OCI-LY7 (cell line): ENCODE data around the gene ADAMTSL3. TPM values are rescaled to one million over a fixed set of nuclear protein-coding genes. Genes with fewer than 3 reads are reported as not detected.
A peak's percentile ranks its signal among the peaks of the same experiment; 100 is the strongest.

Experiments
- BruUV-seq: library from RNA; stranded (reverse); fragments of 400-500 nt; replicated peaks from 2 replicates; lab custom pipeline; 2021; lab: Mats Ljungman, UMichigan
- CTCF ChIA-PET: fragments of 300-600 bp; sonication (Branson Sonifier 250); formaldehyde crosslinking; loops from one replicate; lab custom pipeline; 2022; ENCODE audit warnings: antibody characterized with exemption; ENCODE audit not compliant: unreplicated experiment; lab: Charles Lee
- POLR2A ChIA-PET: fragments of 300-600 bp; sonication (Branson Sonifier 250); formaldehyde crosslinking; loops from one replicate; lab custom pipeline; 2022; ENCODE audit warnings: antibody characterized with exemption; lab: Charles Lee
- DNase-seq: peaks from one replicate; pipeline ENCODE4 v3.0.0-alpha.2; 2015; ENCODE audit warnings: low spot score
- H2AFZ ChIP-seq: fragments of 200-600 bp; sonication (generic), shearing (Covaris generic); 2 replicates; pipeline ENCODE4 v1.6.1; 2014; ENCODE audit warnings: mild to moderate bottlenecking, antibody characterized with exemption, low read length, moderate library complexity
- H3K27ac ChIP-seq: fragments of 200-600 bp; sonication (generic); 2 replicates; pipeline ENCODE4 v1.5.1; 2014; ENCODE audit warnings: mixed run types, low read depth, mild to moderate bottlenecking, moderate library complexity, low read length, inconsistent platforms; ENCODE audit not compliant: poor library complexity, severe bottlenecking
- H3K36me3 ChIP-seq: fragments of 200-600 bp; sonication (generic); 2 replicates; pipeline ENCODE4 v1.6.1; 2014; ENCODE audit warnings: mild to moderate bottlenecking, antibody characterized with exemption, low read length, moderate library complexity, mixed read lengths; ENCODE audit not compliant: insufficient read depth
- H3K4me1 ChIP-seq: fragments of 200-600 bp; sonication (generic); 2 replicates; pipeline ENCODE4 v1.5.1; 2014; ENCODE audit warnings: mild to moderate bottlenecking, low read length; ENCODE audit not compliant: insufficient read depth, poor library complexity, severe bottlenecking
- H3K4me2 ChIP-seq: fragments of 200-600 bp; sonication (generic); 2 replicates; pipeline ENCODE4 v1.6.1; 2014; ENCODE audit warnings: mild to moderate bottlenecking, low read length
- H3K4me3 ChIP-seq: fragments of 200-600 bp; sonication (generic); 2 replicates; pipeline ENCODE4 v1.5.1; 2014; ENCODE audit warnings: mild to moderate bottlenecking, low read depth, low read length; ENCODE audit not compliant: poor library complexity, severe bottlenecking
- H3K79me2 ChIP-seq: fragments of 200-600 bp; sonication (generic); 2 replicates; pipeline ENCODE4 v1.6.1; 2016; ENCODE audit warnings: low read depth, mild to moderate bottlenecking, low read length, moderate library complexity, mixed read lengths; ENCODE audit not compliant: insufficient read depth
- H3K9me2 ChIP-seq: fragments of 200-600 bp; sonication (generic); 2 replicates; pipeline ENCODE4 v1.6.1; 2016; ENCODE audit warnings: mild to moderate bottlenecking, low read length, mixed read lengths; ENCODE audit not compliant: insufficient read depth
- H3K9me3 ChIP-seq: fragments of 200-600 bp; sonication (generic); 2 replicates; pipeline ENCODE4 v1.6.1; 2014; ENCODE audit warnings: mild to moderate bottlenecking, mixed run types, low read length, mixed read lengths
- H4K20me1 ChIP-seq: fragments of 200-600 bp; sonication (generic); 2 replicates; pipeline ENCODE4 v1.6.1; 2014; ENCODE audit warnings: mild to moderate bottlenecking, antibody characterized with exemption, low read length, moderate library complexity, mixed read lengths; ENCODE audit not compliant: insufficient read depth
- EZH2phosphoT487 ChIP-seq: fragments of 200-600 bp; sonication (generic); IDR thresholded peaks from 2 replicates; pipeline ENCODE4 v1.6.1; 2018; ENCODE audit warnings: low read depth, borderline replicate concordance, mild to moderate bottlenecking, mixed run types, antibody characterized with exemption, low read length, moderate library complexity, mixed read lengths
- intact Hi-C: fragments of 100-400 bp; cut with micrococcal nuclease; formaldehyde crosslinking; loops from one replicate; pipeline ENCODE4 v1.10.0; 2022; ENCODE audit not compliant: unreplicated experiment
- total RNA-seq, 2 experiments: library from RNA; depleted of rRNA in 1 of 2; stranded (reverse); fragments of >200 nt in 1 of 2; shearing (Covaris generic) in 1 of 2; gene quantifications; 2 replicates each; pipeline ENCODE4 v1.2.3, GENCODE V29; 2014 to 2022
- TF ChIP-seq, protein P1 (sequence below): fragments of 200-600 bp; sonication (generic); conservative IDR thresholded peaks from 2 replicates; pipeline ENCODE4 v1.5.1; 2014; ENCODE audit warnings: mild to moderate bottlenecking, antibody characterized with exemption, low read length, moderate library complexity, mixed read lengths

ADAMTSL3 gene
- total RNA-seq, 2 experiments from 2014 or later, result not detected

DNA sequence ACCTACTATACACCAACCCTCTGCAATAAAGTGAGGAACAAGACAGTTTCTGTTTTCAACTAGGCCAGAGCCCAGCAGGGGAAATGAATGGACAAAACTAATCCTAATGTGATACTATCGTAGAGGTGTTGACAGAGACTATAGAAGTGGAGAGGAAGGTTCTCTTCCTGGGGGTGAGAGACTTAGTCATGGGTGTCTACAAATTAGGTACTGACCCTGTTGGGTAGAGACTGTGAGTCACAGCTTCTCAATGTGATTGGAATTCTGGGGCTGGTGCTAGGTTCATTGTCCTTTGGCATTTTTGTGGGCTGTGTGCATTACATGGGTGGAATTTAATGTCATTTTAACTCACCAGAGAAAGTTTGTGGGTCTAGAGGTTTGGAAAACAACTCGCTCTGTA, 79.3 kb downstream of the ADAMTSL3 start:
- POLR2A ChIA-PET, result interaction anchor here (0.6 kb wide), 1 partner anchor 156 kb away, joined by 3 read pairs; no protein-coding TSS in a partner anchor
- Histone ChIP-seq H3K27ac (no peak overlapping the region), H3K4me3 (no peak overlapping the region), H3K79me2 (no peaks in the 10 kb centered on the region), H3K4me2 (no peak overlapping the region), H3K9me2 (no peaks in the 10 kb centered on the region), H3K9me3 (no peaks in the 10 kb centered on the region), H4K20me1 (no peaks in the 10 kb centered on the region), H2AFZ (no peak overlapping the region), H3K36me3 (no peaks in the 10 kb centered on the region), H3K4me1 (no peaks in the 10 kb centered on the region)
- intact Hi-C loops, result loop anchor here (10.0 kb wide), 1 partner anchor 292 kb away; no protein-coding TSS in a partner anchor
- BruUV-seq, result no TSS peak
- DNase-seq, result no peak
- no peak for TF ChIP-seq EZH2phosphoT487
- TF ChIP-seq, protein P1, sequence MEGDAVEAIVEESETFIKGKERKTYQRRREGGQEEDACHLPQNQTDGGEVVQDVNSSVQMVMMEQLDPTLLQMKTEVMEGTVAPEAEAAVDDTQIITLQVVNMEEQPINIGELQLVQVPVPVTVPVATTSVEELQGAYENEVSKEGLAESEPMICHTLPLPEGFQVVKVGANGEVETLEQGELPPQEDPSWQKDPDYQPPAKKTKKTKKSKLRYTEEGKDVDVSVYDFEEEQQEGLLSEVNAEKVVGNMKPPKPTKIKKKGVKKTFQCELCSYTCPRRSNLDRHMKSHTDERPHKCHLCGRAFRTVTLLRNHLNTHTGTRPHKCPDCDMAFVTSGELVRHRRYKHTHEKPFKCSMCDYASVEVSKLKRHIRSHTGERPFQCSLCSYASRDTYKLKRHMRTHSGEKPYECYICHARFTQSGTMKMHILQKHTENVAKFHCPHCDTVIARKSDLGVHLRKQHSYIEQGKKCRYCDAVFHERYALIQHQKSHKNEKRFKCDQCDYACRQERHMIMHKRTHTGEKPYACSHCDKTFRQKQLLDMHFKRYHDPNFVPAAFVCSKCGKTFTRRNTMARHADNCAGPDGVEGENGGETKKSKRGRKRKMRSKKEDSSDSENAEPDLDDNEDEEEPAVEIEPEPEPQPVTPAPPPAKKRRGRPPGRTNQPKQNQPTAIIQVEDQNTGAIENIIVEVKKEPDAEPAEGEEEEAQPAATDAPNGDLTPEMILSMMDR, result no peak
- CTCF ChIA-PET, result no interaction called here

DNA sequence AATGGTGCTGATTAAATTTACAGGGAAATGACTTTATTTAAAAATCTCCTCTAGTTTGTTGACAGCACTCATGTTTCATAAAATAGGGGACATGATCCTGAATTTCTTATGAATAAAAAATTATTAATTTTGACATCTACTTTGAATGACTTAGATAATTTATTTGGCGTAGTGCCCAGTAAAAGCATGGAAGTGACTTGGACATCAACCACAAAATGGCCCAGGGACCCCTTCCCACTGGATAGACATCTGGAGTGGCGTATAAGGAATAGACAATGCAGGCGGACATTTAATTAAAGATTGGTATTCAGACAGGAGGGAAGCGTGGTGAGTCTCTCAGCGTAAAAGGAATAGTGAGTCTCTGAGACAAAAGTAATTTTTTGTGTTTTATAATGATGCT, 79.8 kb downstream of the ADAMTSL3 start:
- intact Hi-C loops, result loop anchor here (10.0 kb wide), 1 partner anchor 291 kb away; no protein-coding TSS in a partner anchor
- H3K4me2 ChIP-seq, result no peak overlapping the region
- TF ChIP-seq, protein P1, result no peak
- TF ChIP-seq EZH2phosphoT487, result no peak
- H3K9me3 ChIP-seq, result no peaks in the 10 kb centered on the region
- ChIA-PET CTCF (no interaction called here), POLR2A (interaction anchor here (0.6 kb wide), 1 partner anchor 155 kb away, joined by 3 read pairs; no protein-coding TSS in a partner anchor)
- DNase-seq, result no peak
- no peaks in the 10 kb centered on the region for H3K4me1 ChIP-seq
- no peaks in the 10 kb centered on the region for H4K20me1 ChIP-seq
- H3K27ac ChIP-seq, result no peak overlapping the region
- no TSS peak for BruUV-seq
- no peak overlapping the region for H3K4me3 ChIP-seq
- H3K79me2 ChIP-seq, result no peaks in the 10 kb centered on the region
- no peak overlapping the region for H2AFZ ChIP-seq
- no peaks in the 10 kb centered on the region for H3K36me3 ChIP-seq
- H3K9me2 ChIP-seq, result no peaks in the 10 kb centered on the region

DNA sequence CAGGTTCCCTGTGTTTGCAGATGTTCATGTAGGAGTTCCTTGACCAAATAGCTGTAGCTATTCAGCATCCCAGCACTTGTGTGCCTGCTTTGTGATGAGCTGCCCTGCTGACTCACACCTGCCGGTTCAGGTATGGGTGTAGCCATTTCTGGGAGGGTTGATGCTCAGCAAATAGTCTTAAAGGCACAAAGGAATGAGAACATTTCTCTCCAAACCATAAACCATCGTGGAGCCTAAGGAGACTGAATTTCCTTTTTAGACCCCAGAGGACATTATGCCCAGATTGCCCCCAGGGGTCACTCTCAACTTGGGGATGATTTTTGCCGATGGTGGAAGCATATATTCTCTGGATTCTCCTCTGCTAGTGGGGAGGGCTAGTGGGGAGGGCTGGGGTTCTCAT, 80.6 kb downstream of the ADAMTSL3 start:
- Histone ChIP-seq H3K9me3 (no peaks in the 10 kb centered on the region), H3K4me2 (no peak overlapping the region), H3K27ac (no peak overlapping the region), H3K36me3 (no peaks in the 10 kb centered on the region), H2AFZ (no peak overlapping the region), H3K79me2 (no peaks in the 10 kb centered on the region), H4K20me1 (no peaks in the 10 kb centered on the region), H3K4me1 (no peaks in the 10 kb centered on the region), H3K9me2 (no peaks in the 10 kb centered on the region), H3K4me3 (no peak overlapping the region)
- no TSS peak for BruUV-seq
- intact Hi-C loops, result loop anchor here (10.0 kb wide), 1 partner anchor 290 kb away; no protein-coding TSS in a partner anchor
- TF ChIP-seq, protein P1, result 0 out of 2 replicates have a peak, but pooled peaks have one; percentile 25
- TF ChIP-seq EZH2phosphoT487, result no peak
- POLR2A ChIA-PET, result no interaction called here
- DNase-seq, result no peak
- CTCF ChIA-PET, result no interaction called here
